Nephron (organoid): Measurements from ENCODE around the gene HABP4.
"Not testable (repeated sequence)": the region's sequence is repeated elsewhere in the genome, so short reads cannot be mapped to it uniquely, and the experiment has no call there.

Source experiments
- H3K27ac Mint-ChIP-seq, 3 experiments: 2 replicates each; pipeline ENCODE4 v1.8.0; 2020; ENCODE audit warnings: mixed read lengths in 3 of 3, mild to moderate bottlenecking in 2 of 3, moderate library complexity in 1 of 3
- H3K27me3 Mint-ChIP-seq: 2 replicates; pipeline ENCODE4 v1.8.0; 2021; ENCODE audit warnings: low read depth, mild to moderate bottlenecking, moderate library complexity, mixed read lengths
- H3K36me3 Mint-ChIP-seq: 2 replicates; pipeline ENCODE4 v1.8.0; 2020; ENCODE audit warnings: low read depth, mixed read lengths
- H3K4me1 Mint-ChIP-seq: 2 replicates; pipeline ENCODE4 v1.8.0; 2020; ENCODE audit warnings: mixed read lengths
- H3K4me3 Mint-ChIP-seq, 3 experiments: 2 replicates each; pipeline ENCODE4 v1.8.0; 2020; ENCODE audit warnings: mild to moderate bottlenecking in 3 of 3, mixed read lengths in 3 of 3, moderate library complexity in 2 of 3
- H3K9me3 Mint-ChIP-seq: 2 replicates; pipeline ENCODE4 v1.8.0; 2020; ENCODE audit warnings: mixed read lengths
- CTCF ChIP-seq, 3 experiments: fragments of 200-600 bp; sonication (generic); IDR thresholded peaks; one replicate each; pipeline ENCODE4 v1.5.0; 2021; ENCODE audit warnings: antibody characterized with exemption in 3 of 3; ENCODE audit not compliant: unreplicated experiment in 3 of 3

Gene HABP4

GRCh38 chr9:96502539-96503373, 52.8 kb downstream of the HABP4 start:
- peaks cover 14% of the 10 kb centered on the region for H3K36me3 Mint-ChIP-seq
- H3K9me3 Mint-ChIP-seq: no peaks in the 10 kb centered on the region
- no peak overlapping the region for H3K4me3 Mint-ChIP-seq
- no peak for TF ChIP-seq CTCF (IDR thresholded peaks at IDR 0.05; ENCODE audit: unreplicated experiment in 3 of 3)
- peaks cover 26% of the 10 kb centered on the region for H3K4me1 Mint-ChIP-seq
- H3K27ac Mint-ChIP-seq: no peak overlapping the region
- peaks cover 4% of the 10 kb centered on the region for H3K27me3 Mint-ChIP-seq

DNA sequence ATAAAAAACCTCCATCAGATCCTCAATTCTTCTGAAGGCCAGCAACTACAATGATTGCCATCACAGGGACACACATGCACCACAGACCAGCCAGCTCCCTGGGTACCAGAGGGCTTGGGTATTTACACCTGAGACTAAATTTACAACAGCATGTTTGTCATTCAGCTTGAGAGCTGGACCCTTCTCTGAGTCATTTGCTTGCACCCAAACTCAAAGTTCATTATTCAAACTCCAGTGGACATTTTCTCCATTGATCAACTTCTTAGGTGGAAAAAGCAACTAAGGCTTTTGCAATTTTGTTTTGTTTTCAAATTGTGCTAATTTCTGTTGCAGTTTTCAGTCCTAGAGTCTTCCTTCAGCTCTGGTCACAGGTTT, 53.4 kb downstream of the HABP4 start:
- not testable (repeated sequence) for H3K27me3 Mint-ChIP-seq, H3K4me3 Mint-ChIP-seq, H3K27ac Mint-ChIP-seq, H3K9me3 Mint-ChIP-seq
- H3K36me3 Mint-ChIP-seq: peaks cover 17% of the 10 kb centered on the region
- peaks cover 26% of the 10 kb centered on the region for H3K4me1 Mint-ChIP-seq

- Mint-ChIP-seq H3K36me3 (peaks cover 23% of the 10 kb centered on the region), H3K4me3 (no peak overlapping the region), H3K9me3 (no peaks in the 10 kb centered on the region), H3K27ac (no peak overlapping the region), H3K27me3 (no peaks in the 10 kb centered on the region), H3K4me1 (peaks cover 26% of the 10 kb centered on the region)
- TF ChIP-seq CTCF (IDR thresholded peaks at IDR 0.05; ENCODE audit: unreplicated experiment in 3 of 3): no peak
Measured at GRCh38 chr9:96503918-96504317, 53.9 kb downstream of the HABP4 start.

- TF ChIP-seq CTCF (IDR thresholded peaks at IDR 0.05; ENCODE audit: unreplicated experiment in 3 of 3): no peak
- no peaks in the 10 kb centered on the region for H3K9me3 Mint-ChIP-seq
- no peak overlapping the region for H3K4me3 Mint-ChIP-seq
- no peak overlapping the region for H3K27ac Mint-ChIP-seq
- no peaks in the 10 kb centered on the region for H3K27me3 Mint-ChIP-seq
- peaks cover 33% of the 10 kb centered on the region for H3K36me3 Mint-ChIP-seq
- peaks cover 26% of the 10 kb centered on the region for H3K4me1 Mint-ChIP-seq
Measured at GRCh38 chr9:96505316-96505991, 55.5 kb downstream of the HABP4 start.

DNA sequence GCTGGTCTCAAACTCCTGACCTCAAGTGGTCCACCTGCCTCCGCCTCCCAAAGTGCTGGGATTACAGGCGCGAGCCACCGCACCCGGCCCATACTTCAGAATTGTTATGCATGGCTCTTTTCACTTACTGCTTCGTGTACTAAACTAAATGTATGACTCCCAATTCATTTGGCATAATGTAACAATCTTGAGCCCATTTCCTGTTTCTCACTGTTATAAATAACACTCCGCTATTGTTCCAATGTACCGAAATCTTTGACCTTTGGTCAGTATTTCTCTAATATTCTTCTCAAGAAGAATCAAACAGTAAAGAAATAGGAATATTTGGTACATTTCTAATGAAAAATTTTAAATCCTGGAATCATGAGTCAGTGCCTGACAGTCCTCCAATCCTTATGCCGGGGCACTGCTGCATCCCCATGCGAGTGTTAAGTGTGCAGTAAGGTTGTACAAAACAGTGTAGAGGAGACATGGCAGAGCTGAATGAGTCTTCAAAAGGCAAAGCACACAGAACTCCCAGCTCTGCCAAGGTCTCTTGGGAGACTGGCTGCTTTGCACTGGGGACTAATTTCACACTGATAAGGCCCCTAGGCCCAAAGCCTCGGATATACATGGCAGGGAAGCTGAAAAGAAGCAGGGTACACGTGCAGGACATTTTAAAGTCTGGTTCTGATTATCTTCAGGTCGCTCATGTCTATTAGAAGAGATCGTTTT, 58.4 kb downstream of the HABP4 start:
- Mint-ChIP-seq H3K27me3 (no peaks in the 10 kb centered on the region), H3K9me3 (no peaks in the 10 kb centered on the region), H3K4me3 (no peak overlapping the region), H3K4me1 (peaks cover 10% of the 10 kb centered on the region), H3K36me3 (peaks cover 39% of the 10 kb centered on the region), H3K27ac (no peak overlapping the region)
- TF ChIP-seq CTCF (IDR thresholded peaks at IDR 0.05; ENCODE audit: unreplicated experiment in 3 of 3): no peak

GRCh38 chr9:96509026-96509425, 59.1 kb downstream of the HABP4 start:
- Mint-ChIP-seq H3K27ac (no peak overlapping the region), H3K27me3 (no peaks in the 10 kb centered on the region), H3K4me3 (no peak overlapping the region), H3K36me3 (peaks cover 36% of the 10 kb centered on the region), H3K4me1 (peaks cover 10% of the 10 kb centered on the region), H3K9me3 (no peaks in the 10 kb centered on the region)
- no peak for TF ChIP-seq CTCF (IDR thresholded peaks at IDR 0.05; ENCODE audit: unreplicated experiment in 3 of 3)
